Stimulated activated CD8-positive, alpha-beta memory T cell treated with anti-CD3 and anti-CD28 coated beads, Interleukin-7, amount 100 ng/mL, for 4 hours (primary cell): ENCODE data around the gene UBALD1.

ENCODE experiments used
- DNase-seq, 2 donors: peaks; one replicate each; pipeline ENCODE4 v3.0.0-alpha.2; 2020; ENCODE audit warnings: low read depth in 2 of 2

UBALD1 gene

GRCh38 chr16:4646773-4647643 is 32.3 kb upstream of the UBALD1 start:
- DNase-seq, result no peak

- no peak for DNase-seq
Observed at GRCh38 chr16:4641895-4642294, 27.2 kb upstream of the UBALD1 start.

DNA sequence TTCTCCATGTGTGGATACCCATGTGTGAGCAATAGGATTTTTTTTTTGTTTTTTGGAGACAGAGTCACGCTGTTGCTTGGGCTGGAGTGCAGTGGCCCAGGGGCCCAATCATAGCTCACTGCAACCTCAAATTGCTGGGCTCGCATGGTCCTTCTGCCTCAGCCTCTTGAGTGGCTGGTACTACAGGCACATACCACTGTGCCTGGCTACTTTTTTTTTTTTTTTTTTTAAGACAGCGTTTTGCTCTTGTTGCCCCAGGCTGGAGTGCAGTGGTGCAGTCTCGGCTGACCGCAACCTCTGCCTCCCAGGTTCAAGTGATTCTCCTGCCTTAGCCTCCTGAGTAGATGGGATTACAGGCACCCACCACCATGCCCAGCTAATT is 26.6 kb upstream of the UBALD1 start:
- DNase-seq, result no peak

GRCh38 chr16:4640572-4641305 is 26.1 kb upstream of the UBALD1 start:
- DNase-seq, result no peak

- no peak for DNase-seq
Observed at GRCh38 chr16:4639899-4640509, 25.3 kb upstream of the UBALD1 start.

GRCh38 chr16:4637501-4638166 is 22.9 kb upstream of the UBALD1 start:
- no peak for DNase-seq

DNA sequence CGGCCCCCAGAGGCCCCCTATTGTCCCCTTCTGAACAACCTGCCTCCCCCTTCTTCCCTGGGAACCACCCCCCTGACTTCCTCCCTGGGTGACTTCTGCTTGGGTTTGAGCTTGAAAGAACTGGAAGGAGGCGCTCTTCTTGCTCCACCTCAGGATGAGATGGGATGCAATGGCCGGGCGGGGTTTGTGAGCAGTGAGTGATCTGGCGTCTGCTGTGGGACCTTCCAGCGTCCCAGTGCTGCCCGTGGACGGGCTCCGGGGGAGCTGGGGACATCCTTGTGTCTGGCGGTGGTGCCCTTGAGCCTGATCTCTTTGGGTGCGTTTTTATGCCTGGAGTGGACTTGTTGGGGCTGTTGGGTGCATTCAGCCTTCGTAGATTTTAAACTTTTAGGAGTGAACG is 21.5 kb upstream of the UBALD1 start:
- no peak for DNase-seq

DNA sequence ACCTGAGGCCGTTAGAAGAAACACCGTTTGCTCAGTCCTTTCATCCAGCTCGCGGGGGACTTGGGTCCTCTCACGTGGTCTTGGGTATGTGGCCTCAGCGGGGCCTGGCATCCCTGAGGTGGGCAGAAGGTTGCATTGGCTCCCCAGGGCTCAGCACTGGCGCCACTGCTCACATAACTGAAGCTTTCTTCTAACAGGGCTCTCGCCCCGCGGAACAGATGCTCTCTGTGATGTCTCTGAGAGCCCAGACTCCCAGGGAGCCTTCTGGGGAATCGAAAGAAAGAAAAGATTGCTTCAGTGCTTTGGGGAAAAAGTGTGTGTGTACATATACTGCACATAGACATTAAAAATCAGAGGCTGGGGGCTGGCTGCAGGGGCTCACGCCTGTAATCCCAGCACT is 20.1 kb upstream of the UBALD1 start:
- DNase-seq, result no peak

- DNase-seq, result no peak
Observed at GRCh38 chr16:4633910-4634635, 19.4 kb upstream of the UBALD1 start.

DNA sequence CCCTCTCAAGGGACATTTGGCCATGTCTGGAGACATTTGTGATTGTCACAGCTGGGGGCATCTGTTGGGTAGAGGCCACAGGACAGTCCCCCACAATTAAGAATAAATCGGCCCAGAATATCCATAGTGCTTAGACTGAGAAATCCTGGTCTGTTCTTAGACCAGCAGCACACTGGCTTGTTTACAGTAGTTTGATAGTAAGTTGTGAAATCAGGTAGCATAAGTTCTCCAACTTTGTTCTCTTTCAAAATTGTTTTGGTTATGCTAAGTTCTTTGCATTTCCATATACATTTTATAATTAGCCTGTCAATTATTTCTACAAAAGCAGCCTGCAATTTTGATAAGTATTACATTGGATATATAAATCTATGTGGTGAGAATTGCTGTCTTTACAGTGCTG is 16.8 kb upstream of the UBALD1 start:
- no peak for DNase-seq

GRCh38 chr16:4628283-4628682 is 13.6 kb upstream of the UBALD1 start:
- DNase-seq, result no peak

- no peak for DNase-seq
Observed at GRCh38 chr16:4626396-4626795, 11.7 kb upstream of the UBALD1 start.

DNA sequence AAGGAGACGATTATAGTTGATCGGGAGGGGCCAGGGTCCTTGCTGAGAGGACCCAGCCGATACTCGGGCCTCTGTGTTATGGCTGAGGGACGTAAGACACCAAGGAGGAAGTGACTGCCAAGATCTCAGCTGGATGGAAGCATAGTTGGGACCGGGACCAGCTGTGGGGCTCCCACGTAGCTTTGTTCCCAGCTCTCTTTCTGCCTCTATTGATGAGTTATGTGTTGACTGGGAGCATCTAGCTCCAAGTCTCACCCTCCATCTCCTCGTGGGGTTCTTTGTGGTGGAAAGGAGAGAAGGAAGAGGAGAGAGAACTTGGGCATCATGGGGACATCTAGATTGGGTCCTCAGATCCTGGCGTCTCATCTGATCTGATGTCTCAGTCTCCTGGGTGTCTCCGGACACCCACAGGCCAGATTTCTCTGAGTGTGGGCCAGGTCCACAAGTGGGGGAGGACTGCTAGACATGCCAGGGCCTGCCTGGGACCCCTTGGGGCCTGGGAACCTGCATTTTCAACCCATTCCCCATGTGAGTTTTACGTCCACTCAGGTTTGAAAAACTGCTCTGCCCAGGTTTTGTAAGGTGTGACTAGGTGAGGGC is 11.0 kb upstream of the UBALD1 start:
- DNase-seq, result no peak

- peak; percentile 60 to 73 for DNase-seq
Observed at GRCh38 chr16:4624827-4625559, 10.3 kb upstream of the UBALD1 start.

- peak; percentile 84 to 88 for DNase-seq
Observed at GRCh38 chr16:4624015-4624826, 9.5 kb upstream of the UBALD1 start, which contains the start of gene MGRN1. Gene MGRN1, plus strand, starts transcription at chr16:4624826. Its CDS starts 135 bp downstream, at chr16:4624961.

DNA sequence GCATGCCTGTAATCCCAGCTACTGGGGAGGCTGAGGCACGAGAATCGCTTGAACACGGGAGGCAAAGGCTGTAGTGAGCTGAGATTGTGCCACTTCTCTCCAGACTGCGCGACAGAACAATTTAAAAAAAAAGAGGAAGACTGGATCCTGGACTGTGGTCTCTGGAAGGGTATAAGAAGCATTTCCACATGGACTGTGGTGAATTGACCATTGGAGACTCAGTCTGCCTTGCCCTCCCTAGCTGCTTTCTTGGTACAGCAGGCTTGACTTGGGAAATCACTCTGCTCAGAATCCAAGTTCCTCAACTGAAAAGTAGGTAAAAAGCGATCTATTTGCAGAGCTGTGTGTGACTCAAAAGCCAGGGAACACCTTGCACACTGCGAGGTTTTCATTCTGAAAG is 8.9 kb upstream of the UBALD1 start:
- DNase-seq, result no peak

DNA sequence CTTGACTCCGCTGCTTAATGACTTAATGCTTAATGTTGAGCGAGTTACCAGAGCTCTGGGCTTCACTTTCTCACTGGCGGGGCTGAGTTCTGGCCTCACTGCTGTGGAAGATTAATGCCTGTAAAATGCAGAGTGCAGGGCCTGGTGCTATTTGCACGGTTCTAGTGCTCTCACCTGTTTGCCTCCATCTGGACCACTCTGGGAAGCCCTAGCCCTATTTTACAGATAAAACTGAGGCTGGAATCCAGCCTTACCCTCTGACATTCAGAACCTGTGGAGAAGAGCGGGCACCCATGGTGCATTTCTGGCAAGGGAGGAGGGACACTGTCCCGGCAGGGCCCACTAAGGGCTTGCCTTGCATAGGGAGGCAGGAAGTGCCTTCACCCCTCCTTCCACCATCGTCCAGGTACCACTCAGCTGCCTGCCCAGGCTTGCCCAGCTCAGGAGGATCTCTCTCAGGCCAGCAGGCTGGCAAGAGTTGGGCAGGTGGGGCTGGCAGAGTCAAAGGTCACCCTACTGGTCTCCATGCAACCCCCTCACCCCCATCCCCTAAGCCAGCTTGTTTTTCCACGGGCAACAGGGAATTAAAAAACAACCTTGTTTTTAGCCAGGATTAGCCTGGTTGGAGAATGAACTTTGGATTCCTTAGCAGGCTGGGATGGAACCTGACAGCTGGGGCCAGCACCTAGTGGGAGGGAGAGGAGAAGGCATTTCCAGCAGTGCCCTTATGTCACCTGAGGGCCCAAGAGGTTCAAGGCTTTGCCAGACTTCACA is 4.1 kb upstream of the UBALD1 start:
- DNase-seq, result no peak

DNA sequence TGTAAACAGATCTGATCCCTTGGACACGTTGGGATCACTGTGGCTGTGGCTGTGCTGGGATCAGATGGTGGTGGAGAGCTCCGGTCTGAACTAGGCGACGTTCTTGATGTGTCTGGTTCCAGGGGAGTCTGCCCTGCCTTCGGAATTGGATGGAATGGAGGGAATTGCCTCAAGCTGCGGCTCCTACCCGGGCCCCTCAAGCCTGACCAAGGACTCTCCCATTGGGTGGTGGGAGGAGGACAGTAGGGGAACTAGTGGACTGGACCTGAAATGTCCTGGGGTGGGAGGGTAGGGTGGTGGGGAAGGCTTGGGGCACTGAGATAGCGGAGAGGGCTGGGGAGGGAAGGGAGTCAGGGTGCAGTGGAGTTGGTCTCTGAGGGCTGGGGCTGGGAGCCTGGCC is 3.2 kb upstream of the UBALD1 start:
- DNase-seq, result no peak
